ENCODE results near the gene CXCR4. TPM values are rescaled to one million over a fixed set of nuclear protein-coding genes. Genes with fewer than 3 reads are reported as not detected.

CXCR4 gene
- total and polyA plus RNA-seq, 10 of the 15 experiments (the other 5 are each of a cell fraction or from before 2014, with no cell fraction given): 31.1 to 749 (median 52.7) TPM

DNA sequence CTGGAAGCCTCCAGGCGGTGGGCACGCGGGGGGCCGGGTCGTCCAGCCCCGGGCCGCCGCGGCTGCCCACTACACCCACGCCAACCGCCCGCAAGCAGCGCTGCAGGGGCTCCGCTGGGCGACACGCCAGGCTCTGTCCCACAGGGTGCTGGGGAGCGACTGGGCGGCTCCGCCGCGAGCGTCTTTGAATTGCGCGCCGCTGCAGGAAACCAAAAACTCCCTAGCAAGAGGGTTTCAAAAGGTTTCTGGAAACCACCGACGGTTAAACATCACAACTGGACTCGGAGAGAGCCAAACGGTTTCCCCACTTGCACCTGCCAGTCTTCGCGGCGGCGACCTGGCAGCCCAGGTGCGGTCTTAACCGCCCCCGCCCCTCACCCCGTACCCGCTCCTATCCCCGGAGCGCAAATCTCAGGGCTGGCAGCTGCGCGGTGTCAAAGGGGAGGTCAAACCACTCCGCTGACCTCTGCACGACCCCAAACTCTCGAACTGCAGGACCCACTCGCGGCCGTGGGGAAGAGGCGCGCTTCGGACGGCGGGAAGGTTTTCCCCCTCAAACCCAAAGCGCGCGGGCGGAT is 1.0 kb downstream of the CXCR4 start (continued):
- TF ChIP-seq, protein P1, sequence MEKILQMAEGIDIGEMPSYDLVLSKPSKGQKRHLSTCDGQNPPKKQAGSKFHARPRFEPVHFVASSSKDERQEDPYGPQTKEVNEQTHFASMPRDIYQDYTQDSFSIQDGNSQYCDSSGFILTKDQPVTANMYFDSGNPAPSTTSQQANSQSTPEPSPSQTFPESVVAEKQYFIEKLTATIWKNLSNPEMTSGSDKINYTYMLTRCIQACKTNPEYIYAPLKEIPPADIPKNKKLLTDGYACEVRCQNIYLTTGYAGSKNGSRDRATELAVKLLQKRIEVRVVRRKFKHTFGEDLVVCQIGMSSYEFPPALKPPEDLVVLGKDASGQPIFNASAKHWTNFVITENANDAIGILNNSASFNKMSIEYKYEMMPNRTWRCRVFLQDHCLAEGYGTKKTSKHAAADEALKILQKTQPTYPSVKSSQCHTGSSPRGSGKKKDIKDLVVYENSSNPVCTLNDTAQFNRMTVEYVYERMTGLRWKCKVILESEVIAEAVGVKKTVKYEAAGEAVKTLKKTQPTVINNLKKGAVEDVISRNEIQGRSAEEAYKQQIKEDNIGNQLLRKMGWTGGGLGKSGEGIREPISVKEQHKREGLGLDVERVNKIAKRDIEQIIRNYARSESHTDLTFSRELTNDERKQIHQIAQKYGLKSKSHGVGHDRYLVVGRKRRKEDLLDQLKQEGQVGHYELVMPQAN (conservative IDR thresholded peaks at IDR 0.05): peak; percentile 97
- TF ChIP-seq, protein P2, sequence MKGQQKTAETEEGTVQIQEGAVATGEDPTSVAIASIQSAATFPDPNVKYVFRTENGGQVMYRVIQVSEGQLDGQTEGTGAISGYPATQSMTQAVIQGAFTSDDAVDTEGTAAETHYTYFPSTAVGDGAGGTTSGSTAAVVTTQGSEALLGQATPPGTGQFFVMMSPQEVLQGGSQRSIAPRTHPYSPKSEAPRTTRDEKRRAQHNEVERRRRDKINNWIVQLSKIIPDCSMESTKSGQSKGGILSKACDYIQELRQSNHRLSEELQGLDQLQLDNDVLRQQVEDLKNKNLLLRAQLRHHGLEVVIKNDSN (IDR thresholded peaks at IDR 0.05; ENCODE audit: borderline replicate concordance, extremely low read length, insufficient read depth, low read depth, low read length): no peak
- TF ChIP-seq, protein P3, sequence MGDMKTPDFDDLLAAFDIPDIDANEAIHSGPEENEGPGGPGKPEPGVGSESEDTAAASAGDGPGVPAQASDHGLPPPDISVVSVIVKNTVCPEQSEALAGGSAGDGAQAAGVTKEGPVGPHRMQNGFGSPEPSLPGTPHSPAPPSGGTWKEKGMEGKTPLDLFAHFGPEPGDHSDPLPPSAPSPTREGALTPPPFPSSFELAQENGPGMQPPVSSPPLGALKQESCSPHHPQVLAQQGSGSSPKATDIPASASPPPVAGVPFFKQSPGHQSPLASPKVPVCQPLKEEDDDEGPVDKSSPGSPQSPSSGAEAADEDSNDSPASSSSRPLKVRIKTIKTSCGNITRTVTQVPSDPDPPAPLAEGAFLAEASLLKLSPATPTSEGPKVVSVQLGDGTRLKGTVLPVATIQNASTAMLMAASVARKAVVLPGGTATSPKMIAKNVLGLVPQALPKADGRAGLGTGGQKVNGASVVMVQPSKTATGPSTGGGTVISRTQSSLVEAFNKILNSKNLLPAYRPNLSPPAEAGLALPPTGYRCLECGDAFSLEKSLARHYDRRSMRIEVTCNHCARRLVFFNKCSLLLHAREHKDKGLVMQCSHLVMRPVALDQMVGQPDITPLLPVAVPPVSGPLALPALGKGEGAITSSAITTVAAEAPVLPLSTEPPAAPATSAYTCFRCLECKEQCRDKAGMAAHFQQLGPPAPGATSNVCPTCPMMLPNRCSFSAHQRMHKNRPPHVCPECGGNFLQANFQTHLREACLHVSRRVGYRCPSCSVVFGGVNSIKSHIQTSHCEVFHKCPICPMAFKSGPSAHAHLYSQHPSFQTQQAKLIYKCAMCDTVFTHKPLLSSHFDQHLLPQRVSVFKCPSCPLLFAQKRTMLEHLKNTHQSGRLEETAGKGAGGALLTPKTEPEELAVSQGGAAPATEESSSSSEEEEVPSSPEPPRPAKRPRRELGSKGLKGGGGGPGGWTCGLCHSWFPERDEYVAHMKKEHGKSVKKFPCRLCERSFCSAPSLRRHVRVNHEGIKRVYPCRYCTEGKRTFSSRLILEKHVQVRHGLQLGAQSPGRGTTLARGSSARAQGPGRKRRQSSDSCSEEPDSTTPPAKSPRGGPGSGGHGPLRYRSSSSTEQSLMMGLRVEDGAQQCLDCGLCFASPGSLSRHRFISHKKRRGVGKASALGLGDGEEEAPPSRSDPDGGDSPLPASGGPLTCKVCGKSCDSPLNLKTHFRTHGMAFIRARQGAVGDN (IDR thresholded peaks at IDR 0.05): no peak
- peak; percentile 83 for TF ChIP-seq FOXM1 (IDR thresholded peaks at IDR 0.05; ENCODE audit: low read depth, low read length)
- TF ChIP-seq MYB (IDR thresholded peaks at IDR 0.05; ENCODE audit: borderline replicate concordance, low read depth, low read length): peak; percentile 71
- TF ChIP-seq, protein P4, sequence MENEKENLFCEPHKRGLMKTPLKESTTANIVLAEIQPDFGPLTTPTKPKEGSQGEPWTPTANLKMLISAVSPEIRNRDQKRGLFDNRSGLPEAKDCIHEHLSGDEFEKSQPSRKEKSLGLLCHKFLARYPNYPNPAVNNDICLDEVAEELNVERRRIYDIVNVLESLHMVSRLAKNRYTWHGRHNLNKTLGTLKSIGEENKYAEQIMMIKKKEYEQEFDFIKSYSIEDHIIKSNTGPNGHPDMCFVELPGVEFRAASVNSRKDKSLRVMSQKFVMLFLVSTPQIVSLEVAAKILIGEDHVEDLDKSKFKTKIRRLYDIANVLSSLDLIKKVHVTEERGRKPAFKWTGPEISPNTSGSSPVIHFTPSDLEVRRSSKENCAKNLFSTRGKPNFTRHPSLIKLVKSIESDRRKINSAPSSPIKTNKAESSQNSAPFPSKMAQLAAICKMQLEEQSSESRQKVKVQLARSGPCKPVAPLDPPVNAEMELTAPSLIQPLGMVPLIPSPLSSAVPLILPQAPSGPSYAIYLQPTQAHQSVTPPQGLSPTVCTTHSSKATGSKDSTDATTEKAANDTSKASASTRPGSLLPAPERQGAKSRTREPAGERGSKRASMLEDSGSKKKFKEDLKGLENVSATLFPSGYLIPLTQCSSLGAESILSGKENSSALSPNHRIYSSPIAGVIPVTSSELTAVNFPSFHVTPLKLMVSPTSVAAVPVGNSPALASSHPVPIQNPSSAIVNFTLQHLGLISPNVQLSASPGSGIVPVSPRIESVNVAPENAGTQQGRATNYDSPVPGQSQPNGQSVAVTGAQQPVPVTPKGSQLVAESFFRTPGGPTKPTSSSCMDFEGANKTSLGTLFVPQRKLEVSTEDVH (IDR thresholded peaks at IDR 0.05; ENCODE audit: low read depth, partially characterized antibody): no peak

Measured in GM12878 (cell line).